Thymus (tissue), 11 donors: ENCODE measurements around the gene TFDP2. TPM values are rescaled to one million over a fixed set of nuclear protein-coding genes. Genes with fewer than 3 reads are reported as not detected.

Source experiments
- DNase-seq, 9 donors: peaks; one replicate each; pipeline ENCODE4 v3.0.0-alpha.2; 2013; ENCODE audit warnings: low spot score in 9 of 9, low read depth in 6 of 9, missing footprints in 1 of 9
- H3K27ac ChIP-seq, 2 donors: one replicate each; pipeline ENCODE4 v1.5.1; 2013; ENCODE audit warnings: control low read depth in 1 of 2, low read depth in 1 of 2, low read length in 1 of 2, mild to moderate bottlenecking in 1 of 2, moderate library complexity in 1 of 2
- H3K27me3 ChIP-seq, 2 donors: one replicate each; pipeline ENCODE4 v1.5.1; 2013; ENCODE audit warnings: low read length in 1 of 2; ENCODE audit not compliant: control insufficient read depth in 2 of 2, insufficient read depth in 1 of 2
- H3K36me3 ChIP-seq, 2 donors: one replicate each; pipeline ENCODE4 v1.5.1; 2013; ENCODE audit warnings: low read length in 1 of 2, mild to moderate bottlenecking in 1 of 2, moderate library complexity in 1 of 2; ENCODE audit not compliant: control insufficient read depth in 2 of 2, insufficient read depth in 2 of 2
- H3K4me1 ChIP-seq, 2 donors: one replicate each; pipeline ENCODE4 v1.5.1; 2013; ENCODE audit warnings: low read length in 2 of 2; ENCODE audit not compliant: control insufficient read depth in 2 of 2, insufficient read depth in 2 of 2
- H3K4me3 ChIP-seq, 2 donors: one replicate each; pipeline ENCODE4 v1.5.1; 2013; ENCODE audit warnings: low read length in 2 of 2, control low read depth in 1 of 2, mild to moderate bottlenecking in 1 of 2
- H3K9me3 ChIP-seq, 2 donors: one replicate each; pipeline ENCODE4 v1.5.1; 2013; ENCODE audit warnings: low read length in 1 of 2, mild to moderate bottlenecking in 1 of 2; ENCODE audit not compliant: control insufficient read depth in 2 of 2, insufficient read depth in 1 of 2
- WGBS: extraction: QIAGEN DNeasy Blood & Tissue Kit; methylation state at CpG from one replicate; pipeline ENCODE4 v1.1.7; 2013; 5-methylcytosine and 5-hydroxymethylcytosine counted together
- polyA plus RNA-seq: library from polyadenylated mRNA; stranded (reverse); fragments of 200-250 nt; gene quantifications from one replicate; pipeline ENCODE4 v1.2.3, GENCODE V29; 2013
- total RNA-seq: library from RNA; stranded (reverse); fragments of 120-200 nt; gene quantifications from one replicate; pipeline ENCODE4 v1.2.4, GENCODE V29; 2013
- donor health status: healthy.

Gene TFDP2
- total and polyA plus RNA-seq, 2 donors = 29.1 to 230 TPM

DNA sequence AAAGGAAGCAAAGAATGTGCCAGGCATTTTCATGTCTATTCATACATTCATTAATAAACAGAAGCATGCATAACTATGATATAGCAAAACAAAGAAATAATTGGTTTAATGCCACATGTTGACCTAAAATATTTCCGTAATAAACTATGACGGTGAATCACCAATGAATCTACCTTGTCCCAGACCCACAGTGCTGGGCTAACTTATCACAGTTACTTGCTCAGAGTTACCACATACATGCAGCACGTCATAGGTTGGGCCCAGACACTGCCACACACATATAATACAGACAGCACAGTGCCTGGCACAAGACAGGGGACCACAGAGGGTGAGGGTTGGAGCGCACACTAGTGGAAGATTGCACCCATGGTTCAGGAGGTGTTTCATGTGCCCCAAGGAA is 186.0 kb downstream of the TFDP2 start:
- Histone ChIP-seq H3K27ac (no peak overlapping the region), H3K9me3 (no peaks in the 10 kb centered on the region), H3K27me3 (no peaks in the 10 kb centered on the region), H3K4me1 (no peaks in the 10 kb centered on the region), H3K36me3 (peaks cover 36 to 92% of the 10 kb centered on the region in 2 donors), H3K4me3 (no peak overlapping the region)
- DNase-seq = no peak
- 99% methylated on average over 4 of the region's 4 CpGs for WGBS

DNA sequence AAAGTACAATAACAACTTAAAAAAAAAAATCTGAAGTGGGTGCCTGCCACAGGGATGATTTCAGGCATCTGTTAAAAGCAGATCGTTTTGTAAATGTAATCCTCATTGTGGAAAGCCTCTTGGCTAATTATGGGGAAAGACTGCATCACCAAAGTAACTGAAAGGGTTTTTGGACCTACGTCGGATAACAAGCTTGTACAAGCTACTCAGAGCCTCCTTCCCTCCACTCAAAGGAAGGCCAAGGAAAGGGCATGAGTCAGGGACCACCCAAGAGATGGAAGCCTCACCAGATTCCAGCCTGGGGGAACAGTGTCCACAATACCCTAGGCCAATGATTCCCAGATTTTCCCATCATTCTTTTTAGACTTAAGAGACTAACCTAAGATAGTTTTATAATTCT is 188.6 kb downstream of the TFDP2 start:
- Histone ChIP-seq H3K4me3 (no peak overlapping the region), H3K27me3 (no peaks in the 10 kb centered on the region), H3K36me3 (peaks cover 27 to 90% of the 10 kb centered on the region in 2 donors), H3K4me1 (peaks cover 0 to 5% of the 10 kb centered on the region in 2 donors), H3K9me3 (no peaks in the 10 kb centered on the region), H3K27ac (no peak overlapping the region)
- DNase-seq = no peak
- 92% methylated on average over 3 of the region's 3 CpGs for WGBS

DNA sequence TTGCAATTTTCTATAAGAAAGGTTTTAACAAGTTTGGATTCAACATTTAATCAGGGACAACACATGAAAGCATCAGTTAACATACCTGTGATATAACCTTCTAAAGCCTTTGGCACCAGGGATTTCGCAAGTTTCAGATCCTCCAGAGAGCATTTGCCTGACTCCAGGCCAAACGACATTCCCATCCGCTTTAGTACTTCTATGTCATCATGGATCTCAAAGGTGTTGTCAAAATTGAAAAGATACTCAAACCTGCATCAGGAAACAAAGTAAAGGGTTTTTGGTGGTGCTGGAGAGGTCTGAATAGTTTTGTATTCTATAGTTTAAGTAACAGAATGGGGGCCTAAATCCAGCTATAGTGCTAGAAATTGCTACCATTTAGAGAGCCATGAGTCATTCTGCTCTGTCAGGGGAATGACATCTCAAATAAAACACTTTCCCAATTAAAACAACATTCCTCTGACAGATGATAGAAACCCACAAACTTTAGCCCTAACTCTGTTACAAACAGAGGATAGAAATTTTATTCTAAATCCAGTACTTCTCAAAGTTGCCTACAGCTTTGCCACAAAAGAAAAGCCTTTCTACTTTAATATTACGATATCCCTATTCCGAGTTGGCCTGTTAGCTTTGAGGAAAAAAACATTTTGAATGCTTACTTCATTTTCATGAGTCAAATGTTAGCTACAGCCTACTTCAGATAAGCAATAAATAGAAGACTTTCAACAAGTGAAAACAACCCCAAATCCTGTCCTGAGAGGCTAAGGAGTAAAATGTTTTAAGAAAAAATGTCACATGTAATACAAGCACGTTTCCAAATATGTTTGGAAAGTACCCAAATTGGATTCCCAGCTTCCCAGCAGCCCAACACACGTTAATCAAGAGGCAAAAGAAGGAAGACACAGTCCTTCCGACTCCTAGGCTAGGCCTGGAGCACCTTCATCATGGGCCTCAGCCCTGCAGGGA is 189.5 kb downstream of the TFDP2 start:
- no peak for DNase-seq
- H3K9me3 ChIP-seq = no peaks in the 10 kb centered on the region
- H3K27ac ChIP-seq = no peak overlapping the region
- H3K4me1 ChIP-seq = peaks cover 0 to 11% of the 10 kb centered on the region in 2 donors
- 96% methylated on average over 8 of the region's 8 CpGs for WGBS
- H3K4me3 ChIP-seq = no peak overlapping the region
- no peaks in the 10 kb centered on the region for H3K27me3 ChIP-seq
- H3K36me3 ChIP-seq = peaks cover 27 to 87% of the 10 kb centered on the region in 2 donors

DNA sequence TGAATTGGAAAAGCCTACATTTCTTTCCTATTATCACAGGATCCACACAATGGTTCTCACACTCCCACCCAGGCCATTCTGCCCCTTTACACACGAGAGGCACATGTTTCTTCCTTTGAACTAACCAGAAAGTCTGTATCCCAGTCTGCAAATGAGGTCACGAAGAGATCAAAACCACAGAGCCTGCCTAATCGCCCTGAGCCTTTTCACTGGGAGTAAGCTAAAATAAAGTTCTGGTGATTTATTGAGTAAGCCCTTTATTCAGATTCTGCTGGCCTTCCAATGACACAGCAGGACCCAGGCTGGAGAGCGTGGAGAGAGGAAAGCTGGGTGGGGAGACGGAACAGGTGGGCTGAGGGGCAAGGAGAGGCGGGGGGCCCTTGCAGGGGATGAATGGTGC is 194.2 kb downstream of the TFDP2 start:
- no peaks in the 10 kb centered on the region for H3K9me3 ChIP-seq
- peak overlapping the region in 1 of 2 donors; percentile 32 for H3K27ac ChIP-seq
- H3K36me3 ChIP-seq = peaks cover 27 to 87% of the 10 kb centered on the region in 2 donors
- 43% methylated on average over 6 of the region's 6 CpGs for WGBS
- DNase-seq = peak in 6 of 9 donors; percentile 11 to 65 (median 33)
- peaks cover 0 to 11% of the 10 kb centered on the region in 2 donors for H3K4me1 ChIP-seq
- no peak overlapping the region for H3K4me3 ChIP-seq
- H3K27me3 ChIP-seq = no peaks in the 10 kb centered on the region

DNA sequence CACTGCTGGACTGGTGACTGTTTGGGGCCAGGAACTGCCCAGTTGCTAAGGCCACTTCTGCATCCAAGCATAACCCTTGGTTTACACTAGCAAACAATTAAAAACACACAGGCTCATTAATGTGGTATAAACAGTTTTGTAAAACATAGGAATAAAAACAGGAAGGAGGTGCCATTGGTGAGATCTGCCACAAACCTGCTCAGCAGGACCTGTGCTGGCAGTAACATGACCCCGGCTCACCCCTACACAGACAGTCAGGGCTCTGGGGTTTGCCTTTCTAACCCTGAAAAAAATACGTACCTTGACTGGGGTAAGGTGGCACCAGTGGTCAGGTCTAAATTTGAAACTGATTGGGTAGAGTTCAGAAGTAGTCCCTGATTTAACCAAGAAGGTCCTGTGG is 196.7 kb downstream of the TFDP2 start:
- DNase-seq = no peak
- Histone ChIP-seq H3K9me3 (peaks cover 0 to 3% of the 10 kb centered on the region in 2 donors), H3K27me3 (no peaks in the 10 kb centered on the region), H3K4me1 (peaks cover 0 to 17% of the 10 kb centered on the region in 2 donors), H3K27ac (no peak overlapping the region), H3K4me3 (no peak overlapping the region), H3K36me3 (peaks cover 45 to 82% of the 10 kb centered on the region in 2 donors)
- 98% methylated on average over 2 of the region's 2 CpGs for WGBS

DNA sequence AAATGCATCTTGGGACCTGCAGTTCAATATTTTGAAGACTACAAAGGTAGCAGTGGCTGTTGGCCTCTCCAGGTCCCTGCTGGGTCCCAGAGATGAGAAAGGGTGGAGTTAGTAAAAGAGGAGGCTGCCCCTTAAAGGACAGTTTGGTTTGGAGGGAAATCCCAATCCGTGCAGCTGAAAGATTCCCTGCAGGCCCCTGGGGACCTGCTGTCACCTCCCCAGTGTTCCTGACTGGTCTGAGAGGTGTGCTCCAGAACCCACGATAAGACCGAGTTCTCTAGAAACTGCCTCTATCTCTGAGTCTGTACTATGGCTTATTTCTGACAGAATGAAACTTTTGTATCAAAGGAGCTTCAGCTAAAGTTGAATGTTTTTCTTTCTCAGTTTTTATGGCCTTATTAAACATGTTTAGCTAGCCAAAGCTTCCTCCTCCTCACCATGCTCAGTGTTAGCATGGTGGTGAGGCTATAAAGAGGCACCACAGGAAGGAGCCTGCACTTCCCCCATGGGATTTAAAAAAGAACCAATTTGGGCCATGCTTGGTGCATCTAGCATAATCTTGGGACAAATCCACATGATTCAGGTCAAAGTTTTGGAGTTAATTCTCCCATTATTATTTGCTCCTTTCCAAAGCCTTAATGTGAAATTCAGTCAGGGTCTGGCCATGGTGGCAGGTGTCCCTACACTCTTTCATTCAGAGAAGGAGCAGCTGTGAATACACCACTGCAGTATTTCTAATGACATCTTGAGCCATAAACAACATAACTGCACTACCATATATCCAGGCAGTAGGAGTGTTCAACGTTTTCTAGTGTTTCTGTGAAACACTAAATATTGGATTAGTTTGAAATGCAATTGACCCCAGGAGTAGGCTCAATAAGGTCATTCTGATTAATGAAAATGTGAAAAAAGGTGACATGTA is 198.5 kb downstream of the TFDP2 start:
- H3K27me3 ChIP-seq = no peaks in the 10 kb centered on the region
- no peak for DNase-seq
- H3K27ac ChIP-seq = no peak overlapping the region
- WGBS = 96% methylated on average over 4 of the region's 4 CpGs
- H3K4me3 ChIP-seq = no peak overlapping the region
- peaks cover 0 to 3% of the 10 kb centered on the region in 2 donors for H3K9me3 ChIP-seq
- H3K36me3 ChIP-seq = peaks cover 56 to 85% of the 10 kb centered on the region in 2 donors
- peaks cover 0 to 14% of the 10 kb centered on the region in 2 donors for H3K4me1 ChIP-seq

DNA sequence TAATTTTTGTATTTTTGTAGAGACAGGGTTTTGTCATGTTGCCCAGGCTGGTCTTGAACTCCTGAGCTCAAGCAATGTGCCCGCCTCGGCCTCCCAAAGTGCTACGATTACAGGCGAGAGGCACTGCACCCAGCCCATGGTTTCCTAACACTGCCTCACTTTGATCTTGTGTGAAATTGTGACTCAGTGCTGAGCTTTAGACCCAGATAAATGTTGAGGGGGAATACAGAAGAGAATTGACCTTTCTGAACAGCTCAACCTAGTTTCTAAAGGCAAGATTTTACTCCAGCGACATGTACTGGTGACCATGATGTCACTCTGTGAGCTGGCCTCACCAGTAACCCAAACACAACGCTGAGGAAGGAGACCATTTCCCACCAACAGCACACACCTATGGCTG is 199.4 kb downstream of the TFDP2 start:
- H3K27ac ChIP-seq = no peak overlapping the region
- peaks cover 0 to 6% of the 10 kb centered on the region in 2 donors for H3K4me1 ChIP-seq
- DNase-seq = no peak
- peaks cover 0 to 3% of the 10 kb centered on the region in 2 donors for H3K9me3 ChIP-seq
- no peak overlapping the region for H3K4me3 ChIP-seq
- peaks cover 63 to 86% of the 10 kb centered on the region in 2 donors for H3K36me3 ChIP-seq
- WGBS = 91% methylated on average over 6 of the region's 6 CpGs
- no peaks in the 10 kb centered on the region for H3K27me3 ChIP-seq

DNA sequence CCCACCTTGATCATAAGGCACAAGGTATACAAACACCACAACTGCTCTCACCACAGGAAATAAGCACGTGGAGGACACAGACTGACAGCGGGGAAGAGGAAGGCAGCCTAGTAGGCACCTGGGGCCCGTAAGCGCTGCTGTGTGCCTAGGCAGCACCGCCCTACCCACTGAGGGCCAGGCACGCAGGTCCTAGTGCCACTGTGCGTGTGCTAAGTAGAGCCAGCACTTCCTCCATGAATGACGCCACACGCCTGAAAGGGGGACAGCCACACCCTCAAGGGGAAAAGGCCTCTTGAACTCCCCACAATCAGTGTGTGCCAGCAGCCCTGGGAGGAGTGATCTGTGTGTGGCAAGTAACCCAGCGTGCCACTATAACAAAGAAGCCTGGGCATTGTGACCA is 199.9 kb downstream of the TFDP2 start:
- Histone ChIP-seq H3K9me3 (peaks cover 0 to 3% of the 10 kb centered on the region in 2 donors), H3K4me1 (peaks cover 0 to 6% of the 10 kb centered on the region in 2 donors), H3K27ac (peak overlapping the region in 1 of 2 donors; percentile 22), H3K4me3 (no peak overlapping the region), H3K36me3 (peaks cover 63 to 84% of the 10 kb centered on the region in 2 donors), H3K27me3 (no peaks in the 10 kb centered on the region)
- DNase-seq = no peak
- WGBS = 85% methylated on average over 10 of the region's 10 CpGs
